ENCODE results near the gene RPL27A. TPM values are rescaled to one million over a fixed set of nuclear protein-coding genes. Genes with fewer than 3 reads are reported as not detected.

Gene RPL27A
- total and polyA plus RNA-seq, 2 of the 8 experiments (the other 6 are each of a cell fraction or from before 2014, with no cell fraction given), result 1,756 to 1,777 TPM

GRCh38 chr11:8636127-8636526 is 46.5 kb upstream of the RPL27A start:
- Histone ChIP-seq H3K9ac (replicated peaks in 1 of 4; ENCODE audit: extremely low read depth in 1 of 4, low read depth in 3 of 4, low read length in 3 of 4) (no peak overlapping the region), H3K4me1 (replicated peaks in 1 of 4; ENCODE audit: control insufficient read depth in 3 of 4, insufficient read depth in 4 of 4, low read length in 3 of 4) (peaks cover 2 to 9% (median 7%) of the 10 kb centered on the region in 4 experiments; a peak in 6 of 7 replicates), H4K5ac (ENCODE audit: insufficient read length, low read depth, low read length) (no peak overlapping the region), H3K9me3 (ENCODE audit: insufficient read depth in 2 of 2, low read depth in 1 of 2, low read length in 1 of 2) (no peaks in the 10 kb centered on the region), H2BK120ac (replicated peaks; ENCODE audit: low read depth, low read length) (no peak overlapping the region), H2BK20ac (ENCODE audit: low read length) (no peak overlapping the region), H3K23ac (ENCODE audit: insufficient read length) (no peak overlapping the region), H3K27ac (ENCODE audit: low read depth, low read length) (no peak overlapping the region), H2AFZ (ENCODE audit: low read length) (no peak overlapping the region), H2AK5ac (ENCODE audit: low read depth, low read length) (no peak overlapping the region), H3K36me3 (ENCODE audit: control insufficient read depth in 2 of 4, insufficient read depth in 4 of 4, low read length in 3 of 4) (no peaks in the 10 kb centered on the region; a peak in 1 of 8 replicates), H3K27me3 (replicated peaks in 1 of 4; ENCODE audit: control insufficient read depth in 3 of 4, extremely low read depth in 1 of 4, insufficient read depth in 3 of 4, low read length in 3 of 4) (no peaks in the 10 kb centered on the region), H3K23me2 (ENCODE audit: low read depth, low read length) (no peaks in the 10 kb centered on the region; the same call in 1 of the 2 replicates), H4K20me1 (replicated peaks in 1 of 2; ENCODE audit: control insufficient read depth in 1 of 2, insufficient read depth in 2 of 2, low read length in 2 of 2) (no peaks in the 10 kb centered on the region), H3K14ac (ENCODE audit: insufficient read length) (no peak overlapping the region), H3K56ac (replicated peaks; ENCODE audit: insufficient read length, low read depth, low read length) (no peak overlapping the region), H3K4me3 (ENCODE audit: extremely low read depth in 1 of 4, insufficient read depth in 2 of 4, low read depth in 3 of 4, low read length in 4 of 4) (no peak overlapping the region), H2BK5ac (ENCODE audit: low read depth, low read length) (no peak overlapping the region), H3K79me2 (ENCODE audit: control insufficient read depth in 1 of 2, insufficient read depth in 2 of 2, low read length in 2 of 2) (no peaks in the 10 kb centered on the region), H3K4me2 (ENCODE audit: insufficient read depth in 1 of 2, low read depth in 2 of 2, low read length in 2 of 2) (no peak overlapping the region), H2BK15ac (ENCODE audit: low read length) (no peak overlapping the region), H3K18ac (ENCODE audit: extremely low read depth, low read length) (no peak overlapping the region), H4K8ac (ENCODE audit: extremely low read depth, insufficient read depth, low read length) (no peak overlapping the region), H3K79me1 (ENCODE audit: low read depth, low read length) (no peaks in the 10 kb centered on the region), H3K4ac (replicated peaks; ENCODE audit: insufficient read length, low read depth, low read length) (no peak overlapping the region), H4K91ac (replicated peaks; ENCODE audit: insufficient read length, low read length) (no peak overlapping the region), H2BK12ac (ENCODE audit: low read depth, low read length) (no peak overlapping the region)
- ChIA-PET POLR2A (ENCODE audit: partially characterized antibody) (interaction anchor here (1.5 kb wide), 1 partner anchor 13 kb away, joined by 8 read pairs; no protein-coding TSS in a partner anchor), CTCF (ENCODE audit: partially characterized antibody) (interaction anchor here (0.6 to 1.8 kb wide), 7 partner anchors 10 to 69 kb away, joined by 3 to 4 read pairs (median 3); no protein-coding TSS in a partner anchor)
- FAIRE-seq (no peak), DNase-seq (ENCODE audit: low read depth in 1 of 2, low spot score in 2 of 2) (no peak)
- WGBS, 2 experiments (ENCODE audit: extremely low coverage in 1 of 2, insufficient coverage in 1 of 2, insufficient read length in 1 of 2, insufficient replicate concordance in 2 of 2, low coverage in 1 of 2, low lambda C conversion rate in 2 of 2, missing lambda C conversion rate in 1 of 2), result 85% methylated on average over 2 of the region's 2 CpGs; no CpG with 5 or more reads in 1 of the 2 experiments
- TF ChIP-seq USF2 (IDR thresholded peaks at IDR 0.05; ENCODE audit: low read length) (no peak), MAFK (IDR thresholded peaks at IDR 0.05; ENCODE audit: low read depth, low read length) (no peak), HDAC2 (IDR thresholded peaks at IDR 0.05; ENCODE audit: borderline replicate concordance in 1 of 2, low read depth in 2 of 2, low read length in 2 of 2) (no peak), POLR2AphosphoS5 (IDR thresholded peaks at IDR 0.05; ENCODE audit: low read depth, low read length) (no peak), NRF1 (IDR thresholded peaks at IDR 0.05; ENCODE audit: low read depth, low read length) (no peak), EGR1 (IDR thresholded peaks at IDR 0.05; ENCODE audit: borderline replicate concordance, low read depth, low read length) (no peak)

All from H1 (cell line).